ENCODE measurements around the gene CRTC3.
A peak's percentile ranks its signal among the peaks of the same experiment; 100 is the strongest.

CRTC3 gene, protein sequence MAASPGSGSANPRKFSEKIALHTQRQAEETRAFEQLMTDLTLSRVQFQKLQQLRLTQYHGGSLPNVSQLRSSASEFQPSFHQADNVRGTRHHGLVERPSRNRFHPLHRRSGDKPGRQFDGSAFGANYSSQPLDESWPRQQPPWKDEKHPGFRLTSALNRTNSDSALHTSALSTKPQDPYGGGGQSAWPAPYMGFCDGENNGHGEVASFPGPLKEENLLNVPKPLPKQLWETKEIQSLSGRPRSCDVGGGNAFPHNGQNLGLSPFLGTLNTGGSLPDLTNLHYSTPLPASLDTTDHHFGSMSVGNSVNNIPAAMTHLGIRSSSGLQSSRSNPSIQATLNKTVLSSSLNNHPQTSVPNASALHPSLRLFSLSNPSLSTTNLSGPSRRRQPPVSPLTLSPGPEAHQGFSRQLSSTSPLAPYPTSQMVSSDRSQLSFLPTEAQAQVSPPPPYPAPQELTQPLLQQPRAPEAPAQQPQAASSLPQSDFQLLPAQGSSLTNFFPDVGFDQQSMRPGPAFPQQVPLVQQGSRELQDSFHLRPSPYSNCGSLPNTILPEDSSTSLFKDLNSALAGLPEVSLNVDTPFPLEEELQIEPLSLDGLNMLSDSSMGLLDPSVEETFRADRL

DNA sequence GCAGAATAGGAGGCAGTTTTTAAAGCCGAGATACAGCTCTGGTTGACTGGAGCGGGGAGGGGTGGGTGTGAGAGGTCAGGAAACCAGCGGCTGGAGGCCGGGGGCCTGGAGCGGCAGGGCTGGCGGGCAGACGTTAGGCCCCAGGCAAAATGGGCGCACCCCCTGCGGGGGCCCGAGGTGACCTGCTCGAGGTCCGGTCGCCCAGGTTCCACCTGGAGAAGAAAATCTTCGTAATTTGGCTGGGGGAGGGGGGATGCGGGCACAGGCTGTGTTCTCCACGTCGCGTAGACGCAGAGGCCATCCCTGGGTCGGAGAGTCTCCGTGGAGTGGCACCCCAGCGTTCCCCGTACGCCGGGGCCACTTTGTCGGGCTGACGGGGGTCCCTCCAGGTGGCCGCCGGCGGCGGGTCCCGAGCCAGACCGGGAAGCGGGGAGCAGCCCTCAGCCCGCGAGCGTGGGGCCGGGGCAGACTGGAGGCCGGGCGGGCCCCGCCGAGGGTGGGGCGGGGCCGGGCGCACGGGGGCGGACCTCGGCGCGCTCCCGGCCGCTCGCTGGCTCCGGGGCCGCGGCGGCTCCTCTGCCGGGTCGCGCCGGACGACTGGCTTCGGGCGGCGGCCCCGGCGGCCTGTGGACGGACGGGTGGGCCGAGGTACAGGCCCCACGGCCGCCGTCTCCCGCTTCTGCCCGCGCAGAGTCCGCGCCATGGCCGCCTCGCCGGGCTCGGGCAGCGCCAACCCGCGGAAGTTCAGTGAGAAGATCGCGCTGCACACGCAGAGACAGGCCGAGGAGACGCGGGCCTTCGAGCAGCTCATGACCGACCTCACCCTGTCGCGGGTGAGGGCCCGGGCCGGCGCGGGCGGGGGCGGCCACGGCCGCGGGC is at the start of gene CRTC3:
TSS of gene CRTC3 (plus strand) at position 553 of the 879 bp plus-strand sequence. CDS start at position 702, 149 bp downstream.
- peak within 1 kb of the TSS; percentile 92 for H3K27ac ChIP-seq

DNA sequence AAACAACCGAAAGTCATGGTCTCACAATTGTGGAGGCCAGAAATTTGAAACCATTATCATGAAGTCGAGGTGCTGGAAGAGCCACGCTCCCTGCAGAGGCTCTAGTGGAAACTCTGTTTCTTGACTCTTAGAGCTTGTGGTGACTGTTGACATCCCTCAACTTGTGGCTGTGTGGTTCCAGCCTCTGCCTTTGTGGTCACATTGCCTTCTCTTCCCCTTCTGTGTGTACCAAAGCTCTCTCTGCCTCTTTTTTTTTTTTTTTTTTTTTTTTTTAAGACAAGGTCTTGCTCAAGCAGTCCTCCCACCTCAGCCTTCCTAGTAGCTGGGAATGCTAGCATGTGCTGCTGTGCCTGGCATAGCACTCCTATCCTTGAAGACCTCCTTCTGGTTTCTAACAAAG is 48.7 kb upstream of the CRTC3 start:
- no peak overlapping the region for H3K27ac ChIP-seq
- no peaks in the 10 kb centered on the region for H3K9me3 ChIP-seq
- peaks cover 37% of the 10 kb centered on the region for H4K20me1 ChIP-seq
- H3K9ac ChIP-seq: no peak overlapping the region
- no peaks in the 10 kb centered on the region for H3K27me3 ChIP-seq
- H3K4me1 ChIP-seq: peaks cover 42% of the 10 kb centered on the region
- H3K4me2 ChIP-seq: peak overlapping the region; percentile 44
- H3K4me3 ChIP-seq: no peak overlapping the region
- no peak for TF ChIP-seq Cebpa-rat (IDR thresholded peaks at IDR 0.05)
- H3K36me3 ChIP-seq: peaks cover 89% of the 10 kb centered on the region

More for the DNA sequence above, at the start of gene CRTC3:
- H3K9ac ChIP-seq: peak within 1 kb of the TSS; percentile 93
- no peaks in the 10 kb centered on the region for H3K27me3 ChIP-seq
- H3K4me2 ChIP-seq: peak within 1 kb of the TSS; percentile 99
- H3K4me1 ChIP-seq: peaks cover 22% of the 10 kb centered on the region
- H3K4me3 ChIP-seq: peak within 1 kb of the TSS; percentile 91
- peaks cover 42% of the 10 kb centered on the region for H4K20me1 ChIP-seq
- 0 out of 2 replicates have a peak, but pooled peaks cover 1% of the 10 kb centered on the region for H3K36me3 ChIP-seq
- no peaks in the 10 kb centered on the region for H3K9me3 ChIP-seq
- no peak for TF ChIP-seq Cebpa-rat (IDR thresholded peaks at IDR 0.05)

DNA sequence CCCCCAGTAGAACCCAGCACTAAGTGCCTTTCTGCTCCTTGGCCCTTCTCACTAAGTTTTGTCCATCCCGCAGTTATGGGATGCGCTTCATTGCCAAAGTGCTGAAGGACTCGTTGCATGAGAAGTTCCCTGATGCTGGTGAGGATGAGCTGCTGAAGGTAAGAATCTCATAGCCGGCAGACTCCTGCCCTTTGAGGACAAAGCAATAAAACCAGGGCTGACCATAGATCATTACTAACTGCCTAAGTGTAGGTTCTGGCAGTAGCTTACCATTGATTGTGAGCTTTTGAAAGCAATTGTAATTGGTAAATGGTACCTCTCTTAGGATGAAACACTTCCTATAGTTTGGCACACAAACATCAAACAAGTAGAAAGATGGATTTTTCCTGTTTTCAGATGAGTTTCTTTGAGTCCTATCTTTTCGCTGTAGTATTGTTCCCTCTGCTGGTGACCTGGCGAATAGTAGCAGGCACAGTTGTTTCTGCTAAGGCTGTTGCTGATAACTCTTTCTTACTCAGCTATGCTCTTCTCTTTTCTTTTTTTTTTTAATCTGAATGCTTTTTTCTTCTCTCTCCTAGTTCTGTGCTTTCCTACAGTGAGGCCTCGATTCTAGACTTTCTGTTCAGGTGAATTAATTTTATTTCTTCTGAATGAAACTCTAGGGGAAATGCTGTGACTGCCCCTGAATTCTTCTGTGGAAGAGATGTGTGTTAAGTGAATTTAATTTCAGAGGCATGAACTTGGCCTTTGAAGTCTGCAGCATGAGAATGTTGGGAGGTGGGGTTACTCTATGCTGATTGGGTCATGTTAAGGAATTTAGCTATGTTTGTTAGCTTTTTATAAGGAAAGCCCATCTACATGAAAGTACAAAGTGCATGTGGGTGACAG is 47.4 kb upstream of the CRTC3 start:
- H3K27ac ChIP-seq: no peak overlapping the region

DNA sequence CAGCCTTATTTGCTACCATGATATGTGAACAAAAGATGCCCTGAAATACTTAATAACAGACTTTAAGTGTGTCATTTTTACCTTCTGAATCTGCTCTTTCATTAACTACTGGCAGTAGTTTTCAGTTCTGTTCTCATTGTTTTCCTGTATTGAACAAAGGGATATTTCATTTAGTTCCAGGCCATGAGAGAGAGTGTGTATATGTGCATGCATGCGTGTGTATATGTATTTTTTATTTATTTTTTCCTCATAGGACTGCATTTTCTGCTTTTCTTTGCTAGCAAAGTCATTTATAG is 46.8 kb upstream of the CRTC3 start:
- Histone ChIP-seq H3K36me3 (peaks cover 89% of the 10 kb centered on the region), H3K4me2 (no peak overlapping the region), H3K4me3 (no peak overlapping the region), H3K4me1 (peaks cover 40% of the 10 kb centered on the region), H4K20me1 (peaks cover 37% of the 10 kb centered on the region), H3K27ac (no peak overlapping the region), H3K9ac (no peak overlapping the region), H3K27me3 (no peaks in the 10 kb centered on the region), H3K9me3 (no peaks in the 10 kb centered on the region)
- TF ChIP-seq Cebpa-rat (IDR thresholded peaks at IDR 0.05): no peak

More for the DNA sequence above, 47.4 kb upstream of the CRTC3 start:
- Histone ChIP-seq H3K9ac (no peak overlapping the region), H3K27me3 (no peaks in the 10 kb centered on the region), H4K20me1 (peaks cover 37% of the 10 kb centered on the region), H3K36me3 (peaks cover 89% of the 10 kb centered on the region), H3K4me2 (no peak overlapping the region), H3K4me1 (peaks cover 42% of the 10 kb centered on the region), H3K4me3 (no peak overlapping the region), H3K9me3 (no peaks in the 10 kb centered on the region)
- no peak for TF ChIP-seq Cebpa-rat (IDR thresholded peaks at IDR 0.05)

DNA sequence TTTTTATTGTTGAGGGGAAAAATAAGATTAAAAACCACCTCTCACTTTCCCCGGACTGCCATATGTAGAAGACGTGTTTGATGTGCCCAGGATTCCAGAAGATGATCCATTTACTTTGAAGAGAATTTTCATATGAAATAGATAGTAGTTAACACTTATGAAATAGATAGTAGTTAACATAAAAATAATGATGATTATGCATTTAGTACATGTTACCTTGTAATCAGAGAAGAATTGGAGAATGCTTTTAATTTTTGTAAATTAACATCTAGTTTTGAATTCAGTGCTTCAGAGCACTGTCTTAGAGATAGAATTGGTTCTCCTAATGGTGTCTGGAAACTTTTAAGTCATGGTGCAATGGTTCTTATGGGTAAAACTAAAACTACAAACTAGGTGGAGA is 46.1 kb upstream of the CRTC3 start:
- peaks cover 35% of the 10 kb centered on the region for H4K20me1 ChIP-seq
- no peak for TF ChIP-seq Cebpa-rat (IDR thresholded peaks at IDR 0.05)
- H3K9ac ChIP-seq: no peak overlapping the region
- no peaks in the 10 kb centered on the region for H3K9me3 ChIP-seq
- H3K27ac ChIP-seq: no peak overlapping the region
- H3K36me3 ChIP-seq: peaks cover 89% of the 10 kb centered on the region
- no peak overlapping the region for H3K4me3 ChIP-seq
- H3K4me2 ChIP-seq: no peak overlapping the region
- no peaks in the 10 kb centered on the region for H3K27me3 ChIP-seq
- H3K4me1 ChIP-seq: peaks cover 34% of the 10 kb centered on the region

DNA sequence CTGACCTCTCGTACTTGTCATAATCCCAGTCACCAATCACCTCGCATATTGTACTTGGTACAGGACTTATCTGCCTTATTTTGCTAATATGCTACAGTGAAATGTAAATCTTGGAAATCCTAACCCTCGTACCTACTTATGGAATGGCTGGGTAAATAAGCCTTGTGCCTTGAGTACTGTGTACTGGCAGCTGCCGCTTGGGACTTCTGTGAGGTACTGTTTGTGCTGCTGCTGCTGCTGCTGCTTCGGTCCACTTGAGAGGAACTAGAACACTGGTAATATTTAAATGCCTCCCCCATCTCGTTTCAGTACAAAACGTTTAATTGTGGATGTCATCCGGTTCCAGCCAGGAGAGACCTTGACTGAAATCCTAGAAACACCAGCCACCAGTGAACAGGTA is 42.5 kb upstream of the CRTC3 start:
- H3K27me3 ChIP-seq: no peaks in the 10 kb centered on the region
- H3K9me3 ChIP-seq: no peaks in the 10 kb centered on the region
- H3K4me2 ChIP-seq: no peak overlapping the region
- no peak overlapping the region for H3K9ac ChIP-seq
- no peaks in the 10 kb centered on the region for H3K4me1 ChIP-seq
- H3K4me3 ChIP-seq: no peak overlapping the region
- no peaks in the 10 kb centered on the region; the same call in 1 of the 2 replicates for H4K20me1 ChIP-seq
- TF ChIP-seq Cebpa-rat (IDR thresholded peaks at IDR 0.05): no peak
- peaks cover 98% of the 10 kb centered on the region for H3K36me3 ChIP-seq
- H3K27ac ChIP-seq: no peak overlapping the region

DNA sequence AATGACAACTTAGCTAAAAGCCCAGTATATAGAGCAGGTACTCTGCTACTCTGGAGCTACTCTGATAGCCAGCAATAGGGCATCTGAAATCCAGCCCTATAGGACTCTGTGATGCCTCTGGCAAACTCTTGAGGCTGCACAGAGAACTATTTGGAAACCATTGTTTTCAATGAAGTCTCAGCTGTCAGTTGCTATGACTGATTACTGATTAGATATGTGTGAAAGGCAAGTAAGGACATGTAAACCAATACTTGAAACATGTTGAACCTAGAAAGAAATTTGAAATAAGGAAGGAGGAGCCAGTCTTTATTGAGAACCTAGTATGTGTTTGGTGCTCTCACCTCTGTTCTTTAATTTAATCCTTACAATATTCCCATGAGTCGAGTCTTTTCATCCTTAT is 40.2 kb upstream of the CRTC3 start:
- no peak overlapping the region for H3K4me2 ChIP-seq
- H3K4me1 ChIP-seq: no peaks in the 10 kb centered on the region
- no peaks in the 10 kb centered on the region for H3K27me3 ChIP-seq
- no peak for TF ChIP-seq Cebpa-rat (IDR thresholded peaks at IDR 0.05)
- H3K9ac ChIP-seq: no peak overlapping the region
- no peaks in the 10 kb centered on the region for H4K20me1 ChIP-seq
- H3K36me3 ChIP-seq: peaks cover 99% of the 10 kb centered on the region
- H3K4me3 ChIP-seq: no peak overlapping the region
- H3K27ac ChIP-seq: no peak overlapping the region
- no peaks in the 10 kb centered on the region for H3K9me3 ChIP-seq

DNA sequence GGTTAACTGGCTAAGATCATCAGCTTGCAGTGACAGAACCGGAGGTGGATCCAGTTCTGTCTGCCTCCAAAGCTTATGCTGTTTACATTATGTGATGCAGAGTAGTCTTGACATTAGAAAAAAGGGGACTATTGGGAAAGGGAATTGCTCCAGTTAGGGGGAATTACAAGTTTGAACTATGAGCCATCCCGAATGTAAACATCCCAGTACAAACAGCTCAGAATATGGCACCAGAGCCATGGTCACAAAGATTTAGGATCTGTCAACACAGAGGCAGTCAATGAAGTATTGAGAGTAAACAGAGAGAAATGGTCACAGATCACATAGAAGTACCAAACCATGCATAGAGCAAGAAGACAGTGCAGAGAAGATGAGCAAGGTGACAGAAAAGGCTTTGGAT is 39.8 kb upstream of the CRTC3 start:
- no peaks in the 10 kb centered on the region for H4K20me1 ChIP-seq
- no peak for TF ChIP-seq Cebpa-rat (IDR thresholded peaks at IDR 0.05)
- no peaks in the 10 kb centered on the region for H3K9me3 ChIP-seq
- peaks cover 99% of the 10 kb centered on the region for H3K36me3 ChIP-seq
- H3K27ac ChIP-seq: no peak overlapping the region
- no peak overlapping the region for H3K4me2 ChIP-seq
- H3K4me3 ChIP-seq: no peak overlapping the region
- H3K9ac ChIP-seq: no peak overlapping the region
- no peaks in the 10 kb centered on the region for H3K27me3 ChIP-seq
- no peaks in the 10 kb centered on the region for H3K4me1 ChIP-seq

DNA sequence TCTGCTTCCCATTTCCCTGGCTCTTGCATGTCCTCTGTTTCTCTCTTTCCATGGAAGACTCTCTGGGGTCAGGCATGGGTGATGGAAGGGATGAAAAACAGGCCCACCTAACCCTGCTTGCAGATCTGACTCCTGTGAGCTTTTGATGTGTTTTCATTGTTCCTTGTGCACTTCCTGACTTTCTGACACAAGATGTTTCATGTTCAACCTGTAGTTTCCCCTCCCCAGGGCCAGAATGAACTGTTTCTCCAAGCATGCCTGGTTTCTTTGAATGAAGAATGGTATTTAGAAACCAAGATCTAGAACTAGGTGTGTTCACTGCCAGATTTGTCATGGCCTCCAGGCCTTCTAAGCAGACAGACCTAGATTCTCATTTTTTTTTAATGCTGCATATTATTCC is 36.1 kb upstream of the CRTC3 start:
- H3K9me3 ChIP-seq: no peaks in the 10 kb centered on the region
- no peak overlapping the region for H3K27ac ChIP-seq
- no peak overlapping the region for H3K4me3 ChIP-seq
- no peaks in the 10 kb centered on the region for H3K27me3 ChIP-seq
- no peaks in the 10 kb centered on the region for H3K4me1 ChIP-seq
- no peak overlapping the region for H3K9ac ChIP-seq
- no peaks in the 10 kb centered on the region for H4K20me1 ChIP-seq
- peaks cover 100% of the 10 kb centered on the region for H3K36me3 ChIP-seq
- no peak for TF ChIP-seq Cebpa-rat (IDR thresholded peaks at IDR 0.05)
- H3K4me2 ChIP-seq: no peak overlapping the region
